Activated CD4-positive, alpha-beta T cell treated with anti-CD3 and anti-CD28 coated beads, Interleukin-2, amount 10 ng/mL, durations not matched to agents 24 days and 14 days (primary cell): ENCODE results near the gene ZNF44. TPM values are rescaled to one million over a fixed set of nuclear protein-coding genes. Genes with fewer than 3 reads are reported as not detected.

Experiments used
- DNase-seq: peaks from one replicate; pipeline ENCODE4 v3.0.0; 2022
- H3K27ac Mint-ChIP-seq: one replicate; pipeline ENCODE4 v1.8.0; 2022; ENCODE audit warnings: mild to moderate bottlenecking, mixed read lengths
- H3K27me3 Mint-ChIP-seq: one replicate; pipeline ENCODE4 v1.8.0; 2022; ENCODE audit warnings: mixed read lengths
- H3K36me3 Mint-ChIP-seq: one replicate; pipeline ENCODE4 v1.8.0; 2022; ENCODE audit warnings: low read depth, mild to moderate bottlenecking, mixed read lengths
- H3K4me1 Mint-ChIP-seq: one replicate; pipeline ENCODE4 v1.8.0; 2021; ENCODE audit warnings: mixed read lengths
- H3K4me3 Mint-ChIP-seq: one replicate; pipeline ENCODE4 v1.8.0; 2022; ENCODE audit warnings: mild to moderate bottlenecking, moderate library complexity, mixed read lengths
- H3K9me3 Mint-ChIP-seq: one replicate; pipeline ENCODE4 v1.8.0; 2021; ENCODE audit warnings: mixed read lengths
- intact Hi-C: fragments of 100-400 bp; cut with micrococcal nuclease; formaldehyde crosslinking; loops from one replicate; pipeline ENCODE4 v1.15.1; 2023
- total RNA-seq: library from RNA; stranded (reverse); gene quantifications from 2 replicates; pipeline ENCODE4 v1.2.3, GENCODE V29; 2022

ZNF44 gene
- total RNA-seq, 1 donor from 2014 or later = 8.4 TPM

GRCh38 chr19:12237143-12237839 lies 57.4 kb downstream of the ZNF44 start:
- no peak overlapping the region for H3K27ac Mint-ChIP-seq
- H3K36me3 Mint-ChIP-seq = peaks cover 8% of the 10 kb centered on the region
- intact Hi-C loops = no loop called here

DNA sequence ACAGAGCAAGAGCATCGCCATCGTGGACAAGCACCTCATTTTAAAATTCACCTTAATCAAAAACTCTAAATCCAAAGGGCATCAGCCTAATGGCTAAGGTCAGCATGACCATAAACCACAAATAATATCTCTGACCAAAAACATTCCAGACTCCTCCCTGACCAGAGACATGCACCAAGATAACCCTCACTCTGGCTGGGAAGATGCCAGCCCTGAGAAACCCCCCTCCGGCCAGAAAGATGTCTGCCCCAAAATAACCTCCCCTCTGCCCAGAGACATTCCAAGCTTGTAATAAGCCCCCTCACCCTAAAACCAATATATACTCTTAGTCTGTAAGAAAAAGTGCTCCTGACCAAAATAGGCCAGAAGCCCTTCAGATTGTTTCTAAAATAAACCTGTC lies 61.7 kb downstream of the ZNF44 start:
- no peaks in the 10 kb centered on the region for H3K4me1 Mint-ChIP-seq
- intact Hi-C loops = no loop called here
- H3K4me3 Mint-ChIP-seq = no peak overlapping the region
- no peak overlapping the region for H3K27ac Mint-ChIP-seq
- H3K27me3 Mint-ChIP-seq = no peaks in the 10 kb centered on the region
- peaks cover 8% of the 10 kb centered on the region for H3K36me3 Mint-ChIP-seq
- DNase-seq = no peak
- peaks cover 44% of the 10 kb centered on the region for H3K9me3 Mint-ChIP-seq

More at GRCh38 chr19:12237143-12237839, 57.4 kb downstream of the ZNF44 start:
- DNase-seq = no peak
- Mint-ChIP-seq H3K27me3 (no peaks in the 10 kb centered on the region), H3K4me1 (no peaks in the 10 kb centered on the region), H3K4me3 (no peak overlapping the region), H3K9me3 (peaks cover 34% of the 10 kb centered on the region)

- no peaks in the 10 kb centered on the region for H3K4me1 Mint-ChIP-seq
- H3K27ac Mint-ChIP-seq = no peak overlapping the region
- H3K4me3 Mint-ChIP-seq = no peak overlapping the region
- intact Hi-C loops = no loop called here
- no peak for DNase-seq
- H3K36me3 Mint-ChIP-seq = peaks cover 8% of the 10 kb centered on the region
- H3K9me3 Mint-ChIP-seq = peaks cover 42% of the 10 kb centered on the region
- no peaks in the 10 kb centered on the region for H3K27me3 Mint-ChIP-seq
Observed at GRCh38 chr19:12230751-12231733, 63.6 kb downstream of the ZNF44 start.

DNA sequence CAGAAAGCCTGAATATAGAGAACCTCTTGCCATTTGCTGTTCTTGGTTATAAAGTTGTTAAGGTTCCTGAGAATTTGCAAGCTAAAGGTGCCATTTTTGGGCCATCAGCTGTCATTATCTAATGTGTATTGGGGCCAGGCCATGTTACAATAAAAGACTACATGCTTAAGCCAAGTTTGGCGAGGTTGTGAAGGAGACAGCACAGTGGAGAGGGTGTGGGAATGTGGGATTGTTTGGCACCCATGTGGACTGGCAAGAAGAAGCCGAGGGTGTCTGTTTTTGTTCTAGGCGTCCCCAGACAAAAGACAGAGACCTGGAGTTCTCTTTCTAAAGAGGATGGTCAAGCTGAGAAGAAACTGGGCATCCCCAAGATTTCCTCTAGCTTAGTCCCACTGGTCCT lies 64.7 kb downstream of the ZNF44 start:
- peaks cover 8% of the 10 kb centered on the region for H3K36me3 Mint-ChIP-seq
- no peak overlapping the region for H3K4me3 Mint-ChIP-seq
- no peaks in the 10 kb centered on the region for H3K4me1 Mint-ChIP-seq
- no peak for DNase-seq
- peaks cover 43% of the 10 kb centered on the region for H3K9me3 Mint-ChIP-seq
- no peak overlapping the region for H3K27ac Mint-ChIP-seq
- intact Hi-C loops = no loop called here
- no peaks in the 10 kb centered on the region for H3K27me3 Mint-ChIP-seq

GRCh38 chr19:12224676-12225075 lies 70.0 kb downstream of the ZNF44 start:
- H3K27me3 Mint-ChIP-seq = no peaks in the 10 kb centered on the region
- H3K4me1 Mint-ChIP-seq = no peaks in the 10 kb centered on the region
- no peaks in the 10 kb centered on the region for H3K36me3 Mint-ChIP-seq
- peaks cover 20% of the 10 kb centered on the region for H3K9me3 Mint-ChIP-seq
- DNase-seq = no peak
- intact Hi-C loops = no loop called here
- H3K27ac Mint-ChIP-seq = no peak overlapping the region
- H3K4me3 Mint-ChIP-seq = no peak overlapping the region

- no peak overlapping the region for H3K27ac Mint-ChIP-seq
- H3K36me3 Mint-ChIP-seq = no peaks in the 10 kb centered on the region
- intact Hi-C loops = no loop called here
- H3K4me3 Mint-ChIP-seq = no peak overlapping the region
- DNase-seq = no peak
- no peaks in the 10 kb centered on the region for H3K4me1 Mint-ChIP-seq
- H3K27me3 Mint-ChIP-seq = no peaks in the 10 kb centered on the region
- peaks cover 15% of the 10 kb centered on the region for H3K9me3 Mint-ChIP-seq
Observed at GRCh38 chr19:12222980-12223630, 71.6 kb downstream of the ZNF44 start.

Other genes starting within 250 kb of the ZNF44 start
- gene ZNF878, start 241.9 kb downstream of the ZNF44 start, total RNA-seq = 0.21 and 0.49 TPM in 2 replicates
- gene ZNF844, start 230.2 kb downstream of the ZNF44 start, total RNA-seq = 0.59 and 0.93 TPM in 2 replicates
- 2.0 and 2.1 TPM in 2 replicates for gene ZNF20, start 154.5 kb downstream of the ZNF44 start, total RNA-seq
- gene ZNF625, start 138.1 kb downstream of the ZNF44 start, total RNA-seq = 3.0 and 3.7 TPM in 2 replicates
- gene ZNF136, start 131.8 kb downstream of the ZNF44 start, total RNA-seq = 9.4 and 10.3 TPM in 2 replicates
- 2.9 and 3.0 TPM in 2 replicates for gene ZNF563, start 38.8 kb upstream of the ZNF44 start, total RNA-seq
- 0.56 and 1.2 TPM in 2 replicates for gene ZNF442, start 70.8 kb upstream of the ZNF44 start, total RNA-seq
- gene ZNF799, start 106.4 kb upstream of the ZNF44 start, total RNA-seq = 3.9 and 4.0 TPM in 2 replicates
- gene ZNF443, start 146.1 kb upstream of the ZNF44 start, total RNA-seq = 4.8 and 5.7 TPM in 2 replicates
- 1.3 and 1.5 TPM in 2 replicates for gene ZNF709, start 189.9 kb upstream of the ZNF44 start, total RNA-seq